SH-SY5Y (cell line): ENCODE measurements around the gene FAM13A.

ENCODE experiments used
- GATA2 ChIP-seq: IDR thresholded peaks from 2 replicates; pipeline ENCODE4 v1.6.1; 2011; ENCODE audit warnings: mild to moderate bottlenecking, low read depth, low read length
- GATA3 ChIP-seq: IDR thresholded peaks from 2 replicates; pipeline ENCODE4 v1.6.1; 2011; ENCODE audit warnings: low read depth, mild to moderate bottlenecking, low read length, moderate library complexity

DNA sequence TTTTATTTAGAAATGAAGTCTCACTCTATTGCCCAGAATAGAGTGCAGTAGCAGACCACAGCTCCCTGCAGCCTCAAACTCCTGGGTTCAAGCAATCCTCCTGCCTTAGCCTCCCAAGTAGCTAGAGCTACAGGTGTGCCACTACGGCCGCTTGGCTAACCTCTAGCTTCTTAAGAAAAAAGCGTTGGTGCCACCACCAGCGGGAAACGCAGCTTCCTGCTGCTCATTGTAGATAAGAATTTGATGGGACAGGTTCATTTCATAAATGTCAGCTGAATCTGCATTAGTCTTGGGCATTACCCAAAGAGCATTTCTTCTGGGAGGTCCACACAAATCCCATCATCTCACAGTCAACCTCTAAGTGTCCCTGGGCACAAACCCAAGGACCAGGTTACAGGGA is 326.2 kb downstream of the FAM13A start:
- no peak for TF ChIP-seq GATA2
- TF ChIP-seq GATA3, result no peak
